IMR-90 (cell line): ENCODE measurements around the gene CELSR2.

Experiments used
- BHLHE40 ChIP-seq: fragments of 150-350 bp; IDR thresholded peaks from 2 replicates; pipeline ENCODE4 v1.6.1; 2016; ENCODE audit warnings: mild to moderate bottlenecking, low read depth, low read length
- FOS ChIP-seq: fragments of 150-350 bp; IDR thresholded peaks from 2 replicates; pipeline ENCODE4 v1.6.1; 2016; ENCODE audit warnings: low read depth, low read length
- MXI1 ChIP-seq: IDR thresholded peaks from 2 replicates; pipeline ENCODE4 v1.6.1; 2012; ENCODE audit warnings: low read depth, mild to moderate bottlenecking, low read length, moderate library complexity, borderline replicate concordance
- NFE2L2 ChIP-seq: fragments of 150-350 bp; IDR thresholded peaks from 2 replicates; pipeline ENCODE4 v1.6.1; 2016; ENCODE audit warnings: low read depth, mild to moderate bottlenecking, low read length
- POLR2A ChIP-seq: IDR thresholded peaks from 2 replicates; pipeline ENCODE4 v1.6.1; 2012; ENCODE audit warnings: mild to moderate bottlenecking, low read depth, low read length
- RAD21 ChIP-seq: IDR thresholded peaks from 2 replicates; pipeline ENCODE4 v1.6.1; 2012; ENCODE audit warnings: low read length, improper control_type of control experiment
- RFX5 ChIP-seq: IDR thresholded peaks from 2 replicates; pipeline ENCODE4 v1.8.0; 2012; ENCODE audit warnings: low read depth, mild to moderate bottlenecking, low read length, moderate library complexity
- TF ChIP-seq, protein P1 (sequence below): conservative IDR thresholded peaks from 2 replicates; pipeline ENCODE4 v1.5.1; 2012; ENCODE audit warnings: mild to moderate bottlenecking, low read depth, low read length, improper control_type of control experiment

- no peak for TF ChIP-seq FOS
- TF ChIP-seq, protein P1, sequence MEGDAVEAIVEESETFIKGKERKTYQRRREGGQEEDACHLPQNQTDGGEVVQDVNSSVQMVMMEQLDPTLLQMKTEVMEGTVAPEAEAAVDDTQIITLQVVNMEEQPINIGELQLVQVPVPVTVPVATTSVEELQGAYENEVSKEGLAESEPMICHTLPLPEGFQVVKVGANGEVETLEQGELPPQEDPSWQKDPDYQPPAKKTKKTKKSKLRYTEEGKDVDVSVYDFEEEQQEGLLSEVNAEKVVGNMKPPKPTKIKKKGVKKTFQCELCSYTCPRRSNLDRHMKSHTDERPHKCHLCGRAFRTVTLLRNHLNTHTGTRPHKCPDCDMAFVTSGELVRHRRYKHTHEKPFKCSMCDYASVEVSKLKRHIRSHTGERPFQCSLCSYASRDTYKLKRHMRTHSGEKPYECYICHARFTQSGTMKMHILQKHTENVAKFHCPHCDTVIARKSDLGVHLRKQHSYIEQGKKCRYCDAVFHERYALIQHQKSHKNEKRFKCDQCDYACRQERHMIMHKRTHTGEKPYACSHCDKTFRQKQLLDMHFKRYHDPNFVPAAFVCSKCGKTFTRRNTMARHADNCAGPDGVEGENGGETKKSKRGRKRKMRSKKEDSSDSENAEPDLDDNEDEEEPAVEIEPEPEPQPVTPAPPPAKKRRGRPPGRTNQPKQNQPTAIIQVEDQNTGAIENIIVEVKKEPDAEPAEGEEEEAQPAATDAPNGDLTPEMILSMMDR: no peak
- TF ChIP-seq BHLHE40: no peak
- TF ChIP-seq POLR2A: no peak
- no peak for TF ChIP-seq RAD21
- TF ChIP-seq NFE2L2: no peak
- TF ChIP-seq RFX5: no peak
- no peak for TF ChIP-seq MXI1
These were observed 46.5 kb downstream of the CELSR2 start for GRCh38 chr1:109295712-109296415.
